ENCODE data around the gene ASAP2.

The ASAP2 gene

GRCh38 chr2:9359463-9359862 lies 152.9 kb downstream of the ASAP2 start:
- DNase-seq, result no peak

- no peak for DNase-seq
These were observed 153.5 kb downstream of the ASAP2 start for GRCh38 chr2:9360110-9360509.

- DNase-seq, result no peak
These were observed 154.1 kb downstream of the ASAP2 start for GRCh38 chr2:9360701-9361100.

- no peak for DNase-seq
These were observed 157.8 kb downstream of the ASAP2 start for GRCh38 chr2:9364373-9364772.

GRCh38 chr2:9364791-9365497 lies 158.3 kb downstream of the ASAP2 start:
- DNase-seq, result no peak

- no peak for DNase-seq
These were observed 158.9 kb downstream of the ASAP2 start for GRCh38 chr2:9365498-9366019.

- no peak for DNase-seq
These were observed 159.4 kb downstream of the ASAP2 start for GRCh38 chr2:9366026-9366425.

GRCh38 chr2:9370746-9371145 lies 164.1 kb downstream of the ASAP2 start:
- no peak for DNase-seq

GRCh38 chr2:9373047-9373446 lies 166.4 kb downstream of the ASAP2 start:
- DNase-seq, result no peak

- DNase-seq, result no peak
These were observed 166.9 kb downstream of the ASAP2 start for GRCh38 chr2:9373476-9373875.

GRCh38 chr2:9374071-9374730 lies 167.6 kb downstream of the ASAP2 start:
- DNase-seq, result no peak

- DNase-seq, result no peak
These were observed 169.3 kb downstream of the ASAP2 start for GRCh38 chr2:9375857-9376428.

- DNase-seq, result no peak
These were observed 171.0 kb downstream of the ASAP2 start for GRCh38 chr2:9377461-9378097.

GRCh38 chr2:9378433-9379390 lies 172.1 kb downstream of the ASAP2 start:
- DNase-seq, result no peak

- no peak for DNase-seq
These were observed 172.8 kb downstream of the ASAP2 start for GRCh38 chr2:9379391-9379755.

- no peak for DNase-seq
These were observed 174.4 kb downstream of the ASAP2 start for GRCh38 chr2:9380702-9381628.

GRCh38 chr2:9382604-9383235 lies 176.1 kb downstream of the ASAP2 start:
- no peak for DNase-seq

- no peak for DNase-seq
These were observed 177.9 kb downstream of the ASAP2 start for GRCh38 chr2:9384521-9384920.

GRCh38 chr2:9385841-9386240 lies 179.2 kb downstream of the ASAP2 start:
- no peak for DNase-seq

GRCh38 chr2:9388199-9388681 lies 181.6 kb downstream of the ASAP2 start:
- DNase-seq, result no peak
